IgD-negative memory B cell (primary cell): ENCODE measurements around the gene ZYX. TPM values are rescaled to one million over a fixed set of nuclear protein-coding genes. Genes with fewer than 3 reads are reported as not detected.
"Not testable (repeated sequence)": the region's sequence is repeated elsewhere in the genome, so short reads cannot be mapped to it uniquely, and the experiment has no call there.

ENCODE experiments used
- H3K27ac Mint-ChIP-seq, 3 donors: one replicate each; pipeline ENCODE4 v1.8.0; 2020 to 2022; ENCODE audit warnings: mild to moderate bottlenecking in 3 of 3, mixed read lengths in 3 of 3, moderate library complexity in 1 of 3
- H3K27me3 Mint-ChIP-seq: one replicate; pipeline ENCODE4 v1.8.0; 2021; ENCODE audit warnings: mixed read lengths
- H3K36me3 Mint-ChIP-seq: one replicate; pipeline ENCODE4 v1.8.0; 2020; ENCODE audit warnings: mild to moderate bottlenecking, mixed read lengths
- H3K4me1 Mint-ChIP-seq, 3 donors: one replicate each; pipeline ENCODE4 v1.8.0; 2020 to 2022; ENCODE audit warnings: mixed read lengths in 3 of 3, mild to moderate bottlenecking in 1 of 3
- H3K4me3 Mint-ChIP-seq, 4 donors: one replicate each; pipeline ENCODE4 v1.8.0; 2020 to 2022; ENCODE audit warnings: mild to moderate bottlenecking in 4 of 4, mixed read lengths in 4 of 4, moderate library complexity in 3 of 4
- H3K9me3 Mint-ChIP-seq, 3 donors: one replicate each; pipeline ENCODE4 v1.8.0; 2020 to 2021; ENCODE audit warnings: mixed read lengths in 3 of 3, mild to moderate bottlenecking in 1 of 3
- polyA plus RNA-seq: library from polyadenylated mRNA; unstranded; fragments of 300-500 nt; fragmentation: Illumina TruSeq; gene quantifications from one replicate; pipeline ENCODE4 v1.2.3, GENCODE V29; 2021

The ZYX gene
- polyA plus RNA-seq, 1 donor from 2014 or later, result 51.3 TPM

DNA sequence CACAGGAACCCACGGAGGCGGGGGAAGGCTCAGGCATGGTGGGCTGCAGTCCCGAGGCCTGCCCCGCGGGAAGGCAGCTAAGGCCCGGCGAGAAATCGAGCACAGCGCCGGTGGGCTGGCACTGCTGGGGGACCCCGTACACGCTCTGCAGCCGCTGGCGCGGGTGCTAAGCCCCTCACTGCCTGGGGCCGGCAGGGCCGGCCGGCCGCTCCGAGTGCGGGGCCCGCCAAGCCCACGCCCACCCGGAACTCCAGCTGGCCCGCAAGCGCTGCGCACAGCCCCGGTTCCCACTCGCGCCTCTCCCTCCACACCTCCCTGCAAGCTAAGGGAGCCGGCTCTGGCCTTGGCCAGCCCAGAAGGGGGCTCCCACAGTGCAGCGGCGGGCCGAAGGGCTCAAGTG, 43.3 kb downstream of the ZYX start:
- peaks cover 0 to 10% (median 4%) of the 10 kb centered on the region in 3 donors for H3K9me3 Mint-ChIP-seq
- not testable (repeated sequence) for H3K4me3 Mint-ChIP-seq, H3K27me3 Mint-ChIP-seq, H3K36me3 Mint-ChIP-seq, H3K4me1 Mint-ChIP-seq, H3K27ac Mint-ChIP-seq

DNA sequence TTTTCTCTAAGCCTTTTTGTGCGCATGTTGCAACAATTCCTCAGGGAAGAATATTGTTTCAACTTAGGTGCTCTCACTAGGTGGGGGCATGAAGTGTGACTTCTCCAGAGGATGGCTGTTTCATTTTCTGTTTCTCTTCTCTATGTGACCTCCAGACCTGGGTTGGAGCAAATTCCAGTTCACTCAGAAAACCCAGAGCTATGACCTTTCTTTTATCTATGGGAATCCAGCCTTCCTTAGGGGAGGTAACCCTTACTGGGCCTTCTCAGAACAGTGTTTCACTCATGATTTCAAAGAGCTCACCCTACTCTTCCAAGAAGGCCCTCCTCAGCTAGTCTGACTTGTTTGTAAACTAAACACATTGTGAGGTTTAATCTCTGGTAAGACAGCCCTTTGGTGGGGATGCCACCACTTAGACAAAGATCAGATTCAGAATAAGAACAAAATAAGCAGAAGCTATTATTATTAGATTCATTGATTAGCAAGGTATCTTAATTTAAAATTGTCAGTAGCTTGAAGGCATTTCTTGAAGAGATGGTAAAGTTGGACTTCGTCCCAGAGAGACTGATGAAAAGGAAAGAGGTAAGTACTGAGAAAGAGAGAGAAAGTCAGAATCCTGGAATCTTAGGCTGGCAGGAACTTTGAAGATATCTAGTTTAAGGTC, 45.5 kb downstream of the ZYX start:
- H3K4me1 Mint-ChIP-seq, result peaks cover 5% of the 10 kb centered on the region in 3 donors
- peaks cover 0 to under 1% (median 0%) of the 10 kb centered on the region in 3 donors for H3K9me3 Mint-ChIP-seq
- H3K27me3 Mint-ChIP-seq, result no peaks in the 10 kb centered on the region
- H3K36me3 Mint-ChIP-seq, result peaks cover 1% of the 10 kb centered on the region
- peak overlapping the region in 1 of 4 donors; percentile 52 for H3K4me3 Mint-ChIP-seq
- H3K27ac Mint-ChIP-seq, result peak overlapping the region in 2 of 3 donors; percentile 70 to 81

DNA sequence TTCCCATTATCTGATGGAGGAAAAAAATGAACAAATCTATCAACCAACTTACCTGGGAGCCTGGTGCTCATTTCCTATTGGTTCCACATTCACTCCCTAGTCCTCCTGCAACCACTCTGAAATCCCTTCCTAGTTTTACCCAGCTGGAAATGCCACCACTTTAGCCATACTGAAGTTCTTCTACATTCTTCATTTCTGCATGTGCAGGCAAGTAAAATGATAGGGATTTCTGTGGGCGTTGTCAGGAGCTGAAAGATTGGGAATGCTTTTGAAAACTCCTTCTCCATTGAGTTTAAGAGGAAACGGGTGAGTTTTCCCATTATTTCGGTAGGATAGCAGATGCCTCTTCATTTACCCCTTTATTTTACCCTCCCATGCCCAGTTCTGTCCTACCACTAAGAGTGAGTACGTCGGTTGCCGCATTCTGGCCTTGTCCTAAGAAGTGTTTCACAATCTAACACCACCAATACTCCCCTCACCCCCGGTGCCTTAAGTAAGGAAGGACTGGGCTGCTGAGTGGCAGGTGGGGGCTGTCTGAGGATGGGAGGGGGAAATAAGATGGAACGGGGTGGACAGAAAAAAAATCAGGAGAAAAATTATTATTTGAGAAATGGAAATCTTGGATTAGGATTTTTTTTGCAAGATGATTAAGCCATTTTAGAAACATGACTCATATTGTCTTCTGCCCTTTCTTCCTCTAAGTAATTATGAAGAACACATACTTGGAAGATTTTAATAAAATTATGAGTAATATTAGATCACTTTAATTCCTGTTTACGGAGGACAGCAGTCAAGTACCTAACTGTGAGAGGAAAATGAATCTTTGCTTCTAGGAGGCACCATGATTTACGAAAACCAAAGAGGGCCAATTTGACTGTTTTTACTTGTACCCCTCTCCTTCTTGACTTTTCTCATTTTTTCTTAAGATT, 48.9 kb downstream of the ZYX start:
- H3K9me3 Mint-ChIP-seq, result no peaks in the 10 kb centered on the region
- no peak overlapping the region for H3K27ac Mint-ChIP-seq
- peaks cover 7% of the 10 kb centered on the region for H3K27me3 Mint-ChIP-seq
- H3K36me3 Mint-ChIP-seq, result peaks cover 1% of the 10 kb centered on the region
- H3K4me1 Mint-ChIP-seq, result peaks cover 5% of the 10 kb centered on the region in 3 donors
- H3K4me3 Mint-ChIP-seq, result no peak overlapping the region

DNA sequence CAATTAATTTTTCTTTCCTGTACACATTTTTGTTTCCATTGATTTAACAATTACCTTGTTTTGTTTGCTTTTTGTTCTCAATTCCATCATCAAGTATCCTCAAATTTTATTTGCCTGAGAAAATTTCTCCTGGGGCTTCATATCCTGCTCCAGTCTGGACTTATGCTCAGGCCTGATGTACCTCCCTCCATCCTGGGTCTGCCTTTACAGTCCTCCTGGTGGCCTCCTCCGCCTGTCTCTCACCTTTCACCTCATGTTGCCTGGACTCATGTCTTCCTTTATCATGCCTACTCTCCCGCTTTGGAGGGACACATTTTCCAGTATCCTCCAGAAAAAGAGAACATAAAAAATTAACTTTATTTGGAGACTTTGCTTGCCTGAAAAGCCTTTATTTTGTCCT, 50.0 kb downstream of the ZYX start:
- Mint-ChIP-seq H3K27me3 (peaks cover 10% of the 10 kb centered on the region), H3K9me3 (peaks cover 0 to 2% (median 0%) of the 10 kb centered on the region in 3 donors), H3K36me3 (peaks cover 1% of the 10 kb centered on the region), H3K27ac (no peak overlapping the region), H3K4me3 (no peak overlapping the region), H3K4me1 (peaks cover 5% of the 10 kb centered on the region in 3 donors)

DNA sequence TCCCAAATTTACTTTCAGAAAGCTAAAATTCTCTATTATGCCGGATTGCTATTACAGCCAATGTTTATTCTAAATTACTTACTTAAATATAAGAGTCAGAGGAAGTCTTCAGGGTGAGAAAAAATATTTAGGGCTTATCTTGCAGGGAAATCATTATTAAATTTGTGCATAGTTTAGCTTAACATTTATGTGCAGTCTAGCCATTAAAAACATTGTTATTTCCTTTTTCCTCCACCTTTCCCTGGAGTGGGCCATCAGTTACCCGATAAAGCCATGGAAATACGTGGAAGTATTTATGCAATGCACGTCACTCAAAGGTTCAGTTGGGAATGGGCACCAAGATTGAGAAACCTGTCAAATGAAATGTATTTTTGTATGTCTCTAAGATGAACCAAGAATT, 52.6 kb downstream of the ZYX start:
- Mint-ChIP-seq H3K36me3 (peaks cover 1% of the 10 kb centered on the region), H3K4me1 (peaks cover 4 to 6% (median 5%) of the 10 kb centered on the region in 3 donors), H3K9me3 (peaks cover 0 to 5% (median 0%) of the 10 kb centered on the region in 3 donors), H3K27me3 (peaks cover 15% of the 10 kb centered on the region), H3K4me3 (no peak overlapping the region), H3K27ac (no peak overlapping the region)

DNA sequence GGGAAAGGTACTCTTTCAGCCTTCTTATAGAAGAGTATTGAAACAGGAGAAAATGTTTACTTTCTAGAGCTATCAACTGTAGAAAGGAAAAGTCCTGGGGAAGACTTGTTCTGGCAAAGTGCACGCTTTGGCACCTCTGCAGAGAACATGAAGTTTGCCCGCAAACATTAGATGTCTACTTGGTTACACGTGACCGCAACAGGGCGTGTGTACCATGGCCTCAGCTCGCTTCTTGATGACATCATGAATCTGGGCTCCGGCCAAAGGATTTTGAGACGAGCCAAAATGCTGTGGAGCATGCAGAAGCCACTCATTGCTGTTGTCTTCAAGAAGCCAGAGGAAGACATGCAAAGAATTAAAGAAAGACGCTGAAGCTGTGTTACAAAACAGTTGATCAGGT, 53.5 kb downstream of the ZYX start:
- no peak overlapping the region for H3K4me3 Mint-ChIP-seq
- peaks cover 4 to 6% (median 5%) of the 10 kb centered on the region in 3 donors for H3K4me1 Mint-ChIP-seq
- H3K27ac Mint-ChIP-seq, result no peak overlapping the region
- peaks cover under 1% of the 10 kb centered on the region for H3K36me3 Mint-ChIP-seq
- peaks cover 0 to 5% (median 0%) of the 10 kb centered on the region in 3 donors for H3K9me3 Mint-ChIP-seq
- peaks cover 15% of the 10 kb centered on the region for H3K27me3 Mint-ChIP-seq

DNA sequence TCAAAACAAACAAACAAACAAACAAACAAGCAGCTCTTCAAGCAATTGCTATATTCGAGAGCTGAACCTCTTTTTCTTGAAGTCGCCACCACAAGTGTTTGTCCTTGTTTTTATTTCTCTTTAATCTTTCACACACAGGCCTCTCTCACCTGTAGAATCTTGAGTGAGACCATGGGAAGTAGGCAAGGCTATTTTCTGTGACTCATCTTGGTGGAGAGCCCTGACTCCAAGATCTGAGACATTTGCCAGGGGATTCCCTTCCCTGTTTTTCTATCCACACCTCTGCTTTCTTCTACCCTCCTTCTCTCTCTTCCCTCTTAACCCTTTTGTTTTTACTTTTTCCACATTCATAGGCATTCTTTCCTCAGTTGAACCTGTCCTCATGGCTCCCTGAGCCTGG, 54.1 kb downstream of the ZYX start:
- H3K27me3 Mint-ChIP-seq, result peaks cover 15% of the 10 kb centered on the region
- peaks cover 4 to 6% (median 5%) of the 10 kb centered on the region in 3 donors for H3K4me1 Mint-ChIP-seq
- H3K36me3 Mint-ChIP-seq, result no peaks in the 10 kb centered on the region

DNA sequence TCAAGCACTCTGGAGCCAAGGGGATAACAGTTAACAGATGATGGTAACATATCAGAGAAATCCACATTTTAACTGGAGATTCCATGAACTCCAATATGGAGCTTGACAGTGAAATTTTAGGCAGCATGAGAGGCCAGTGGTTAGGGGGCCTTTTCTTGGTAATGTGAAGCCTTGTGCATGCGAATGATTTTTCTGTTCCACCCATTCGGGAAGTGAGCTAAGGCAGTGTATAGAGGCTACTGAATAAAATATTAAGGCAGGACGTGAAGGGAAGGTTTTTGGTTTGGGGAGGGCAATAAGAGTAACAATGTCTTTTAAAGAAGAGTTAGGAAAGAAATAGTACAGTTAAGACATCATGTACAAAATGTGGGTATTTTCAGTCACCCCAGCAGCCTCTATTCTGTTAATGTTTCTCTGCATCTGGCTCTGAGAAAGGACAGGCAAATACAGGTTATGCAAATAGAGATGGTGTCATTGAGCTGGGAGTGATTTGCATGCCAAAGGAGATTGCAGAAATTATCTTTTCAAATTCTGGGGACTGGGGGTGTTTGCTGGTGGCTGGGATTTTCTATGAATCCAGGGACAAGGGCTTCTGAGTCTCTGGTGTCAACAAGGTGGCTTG, 55.3 kb downstream of the ZYX start:
- peaks cover 15% of the 10 kb centered on the region for H3K27me3 Mint-ChIP-seq
- H3K4me1 Mint-ChIP-seq, result peaks cover 4 to 6% (median 5%) of the 10 kb centered on the region in 3 donors
- no peak overlapping the region for H3K4me3 Mint-ChIP-seq
- H3K9me3 Mint-ChIP-seq, result peaks cover 0 to 5% (median 0%) of the 10 kb centered on the region in 3 donors
- no peak overlapping the region for H3K27ac Mint-ChIP-seq
- H3K36me3 Mint-ChIP-seq, result no peaks in the 10 kb centered on the region

More for the DNA sequence above, 54.1 kb downstream of the ZYX start:
- Mint-ChIP-seq H3K27ac (no peak overlapping the region), H3K4me3 (no peak overlapping the region), H3K9me3 (peaks cover 0 to 5% (median 0%) of the 10 kb centered on the region in 3 donors)

DNA sequence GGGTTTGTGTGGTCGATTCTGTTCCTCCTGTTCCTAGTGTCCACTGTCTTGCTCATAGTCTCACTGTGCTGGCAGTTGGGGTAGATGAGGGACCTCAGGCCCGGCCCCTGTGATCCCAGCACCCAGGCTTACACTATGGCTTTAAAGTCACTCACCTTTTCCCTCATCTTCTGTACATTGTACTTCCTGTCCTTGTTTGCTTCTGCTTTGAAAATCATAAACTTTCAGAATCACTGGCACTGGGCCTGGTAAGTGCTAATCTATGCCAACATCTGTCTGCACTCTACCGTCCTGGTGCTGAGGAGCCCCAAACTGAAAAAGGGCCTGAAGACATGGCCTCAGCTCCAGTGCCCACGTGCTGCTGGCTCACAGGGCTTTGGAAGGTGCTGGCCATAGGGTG, 56.4 kb downstream of the ZYX start:
- Mint-ChIP-seq H3K9me3 (peaks cover 0 to 5% (median 0%) of the 10 kb centered on the region in 3 donors), H3K4me3 (peak overlapping the region in 1 of 4 donors; percentile 61), H3K27me3 (peaks cover 16% of the 10 kb centered on the region), H3K27ac (peak overlapping the region in 1 of 3 donors; percentile 75), H3K36me3 (no peaks in the 10 kb centered on the region), H3K4me1 (peaks cover 4 to 6% (median 5%) of the 10 kb centered on the region in 3 donors)

DNA sequence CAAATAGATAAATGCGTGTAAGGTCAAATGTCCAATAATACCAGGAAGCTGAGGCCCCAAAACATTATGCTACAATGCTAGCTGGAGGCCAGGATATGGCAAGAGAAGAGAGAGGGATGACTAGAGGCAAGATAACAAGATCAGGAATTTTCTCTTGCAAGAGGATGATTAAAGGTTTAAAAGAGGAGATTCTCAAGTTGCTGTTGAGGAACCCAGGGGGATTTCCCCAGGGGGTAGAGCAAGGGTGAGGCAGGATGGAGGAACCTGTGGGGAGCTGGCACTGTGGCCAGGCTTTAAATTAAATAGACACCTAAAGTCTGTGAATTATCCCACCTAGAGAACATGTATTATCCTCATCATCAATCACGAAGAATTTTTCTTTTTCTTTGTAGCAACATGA, 58.7 kb downstream of the ZYX start:
- Mint-ChIP-seq H3K4me1 (peaks cover 4 to 6% (median 5%) of the 10 kb centered on the region in 3 donors), H3K9me3 (peaks cover 0 to 5% (median 0%) of the 10 kb centered on the region in 3 donors), H3K27me3 (peaks cover 11% of the 10 kb centered on the region), H3K36me3 (no peaks in the 10 kb centered on the region), H3K4me3 (no peak overlapping the region), H3K27ac (no peak overlapping the region)

Other genes with a start within 250 kb of the ZYX start
- not detected for gene PIP, start 249.3 kb upstream of the ZYX start, polyA plus RNA-seq
- gene TAS2R39, start 197.9 kb upstream of the ZYX start, polyA plus RNA-seq, result not detected
- gene TAS2R40, start 159.3 kb upstream of the ZYX start, polyA plus RNA-seq, result not detected
- gene GSTK1, start 117.9 kb upstream of the ZYX start, polyA plus RNA-seq, result 329 TPM
- not detected for gene TMEM139, start 96.4 kb upstream of the ZYX start, polyA plus RNA-seq
- gene CASP2, start 93.0 kb upstream of the ZYX start, polyA plus RNA-seq, result 23.7 TPM
- not detected for gene CLCN1, start 65.2 kb upstream of the ZYX start, polyA plus RNA-seq
- gene FAM131B, start 18.6 kb upstream of the ZYX start, polyA plus RNA-seq, result 0.38 TPM
- 0.80 TPM for gene EPHA1, start 27.5 kb downstream of the ZYX start, polyA plus RNA-seq
- gene TAS2R60, start 62.1 kb downstream of the ZYX start, polyA plus RNA-seq, result not detected
- not detected for gene TAS2R41, start 96.5 kb downstream of the ZYX start, polyA plus RNA-seq
- 0.50 TPM for gene CTAGE15, start 190.5 kb downstream of the ZYX start, polyA plus RNA-seq
- gene TCAF2, start 239.6 kb downstream of the ZYX start, polyA plus RNA-seq, result 2.4 TPM